HG02610 (cell line): ENCODE measurements around the gene CAPN1.
"Not testable (repeated sequence)": the region's sequence is repeated elsewhere in the genome, so short reads cannot be mapped to it uniquely, and the experiment has no call there.

ENCODE experiments used
- ATAC-seq: cut with Tn5 transposase; IDR thresholded peaks from one replicate; pipeline ENCODE4 v1.9.1; 2021; ENCODE audit warnings: mild to moderate bottlenecking, moderate library complexity; ENCODE audit not compliant: unreplicated experiment

CAPN1 gene

DNA sequence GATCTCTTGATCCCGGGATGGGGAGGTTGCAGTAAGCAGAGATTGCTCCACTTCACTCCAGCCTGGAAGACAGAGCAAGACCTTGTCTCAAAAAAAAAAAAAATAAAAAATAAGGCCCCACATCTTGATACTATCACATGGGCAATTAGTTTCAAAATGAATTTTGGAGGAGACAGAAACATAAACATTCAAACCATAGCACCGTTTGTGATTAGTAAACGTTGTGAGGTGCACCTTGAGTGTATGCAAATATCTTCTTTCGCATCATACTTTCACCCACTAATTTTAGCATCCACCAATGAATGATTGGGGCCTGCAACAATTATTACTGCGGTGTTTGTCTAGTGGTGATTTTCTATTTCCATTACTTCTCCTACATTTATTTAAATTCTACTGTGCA, 22.7 kb upstream of the CAPN1 start:
- peak; percentile 64 for ATAC-seq

DNA sequence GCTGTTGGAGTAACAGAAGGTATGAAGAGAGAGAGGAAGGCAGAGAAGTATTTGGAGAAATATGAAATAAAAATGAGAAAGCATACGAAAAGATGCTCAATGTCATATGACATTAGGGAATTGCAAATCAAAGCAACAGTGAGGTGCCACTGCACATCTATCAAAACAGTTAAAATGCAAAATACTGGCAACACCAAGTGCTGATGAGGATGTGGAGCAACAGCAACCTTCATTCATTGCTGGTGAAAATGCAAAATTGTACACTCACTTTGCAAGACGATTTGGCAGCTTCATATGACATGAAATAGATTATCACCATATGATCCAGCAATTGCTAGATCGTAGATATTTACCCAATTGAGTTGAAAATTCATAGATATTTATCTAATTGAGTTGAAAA, 21.1 kb upstream of the CAPN1 start:
- no peak for ATAC-seq

DNA sequence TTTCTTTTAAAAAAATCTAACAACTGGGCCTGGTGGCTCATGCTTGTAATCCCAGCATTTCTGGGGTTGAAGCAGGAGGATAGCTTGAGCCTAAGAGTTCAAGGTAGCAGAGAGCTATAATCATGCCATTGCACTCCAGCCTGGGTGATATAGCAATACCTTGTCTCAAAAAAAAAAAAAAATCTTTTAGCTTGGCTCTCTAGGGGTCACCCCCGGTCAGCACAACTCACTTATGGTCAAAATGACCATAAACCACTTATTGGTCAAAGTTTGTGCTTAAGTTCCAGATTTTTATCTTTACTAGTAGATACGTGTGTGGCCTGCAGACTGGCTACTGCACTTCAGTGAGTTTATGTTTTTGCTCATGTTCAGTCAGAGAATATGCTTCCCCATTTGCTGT, 18.0 kb upstream of the CAPN1 start:
- ATAC-seq, result no peak

DNA sequence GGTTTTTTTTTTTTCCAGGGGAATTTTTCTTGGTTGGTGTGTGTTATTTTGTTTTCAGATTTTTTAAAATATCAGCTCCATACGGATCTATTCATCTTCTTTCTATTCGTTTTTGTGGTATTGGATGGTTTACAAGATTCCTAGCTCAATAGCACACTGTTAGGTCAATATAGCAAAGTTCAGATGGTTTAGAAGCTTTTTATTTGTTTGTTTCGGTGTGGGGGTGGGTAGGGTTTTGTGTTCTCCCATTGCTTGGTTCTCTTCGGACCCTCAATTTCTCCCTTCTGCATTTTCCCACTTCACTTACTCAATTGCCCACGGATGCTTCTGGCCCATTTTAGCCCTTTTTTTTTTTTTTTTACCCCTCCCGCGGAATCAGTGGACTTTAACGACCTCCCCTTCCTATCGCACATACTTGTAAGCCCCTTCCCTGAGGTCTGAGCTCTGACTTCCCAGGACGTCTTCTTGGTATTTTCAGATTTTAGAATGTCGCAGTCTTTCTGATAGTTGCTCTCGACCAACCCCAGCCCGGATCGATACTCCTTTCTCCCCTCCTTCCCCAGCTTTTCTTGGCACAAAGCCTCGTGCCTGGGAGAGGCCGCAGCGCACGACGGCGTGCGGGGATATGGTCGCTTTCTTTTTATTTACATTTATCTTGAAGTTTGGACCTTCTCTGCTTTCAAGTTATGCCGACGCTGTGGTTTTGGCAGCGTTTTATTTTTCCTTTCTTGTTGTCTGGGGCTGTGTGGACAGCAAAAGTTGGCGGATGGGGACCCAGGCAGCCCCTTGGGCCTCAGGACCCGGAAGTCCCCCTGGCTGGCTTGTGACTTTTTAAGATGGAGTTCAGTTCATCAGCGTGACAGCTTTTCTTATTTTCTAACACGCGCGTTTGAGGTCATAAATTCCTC, 16.1 kb upstream of the CAPN1 start:
- no peak for ATAC-seq

DNA sequence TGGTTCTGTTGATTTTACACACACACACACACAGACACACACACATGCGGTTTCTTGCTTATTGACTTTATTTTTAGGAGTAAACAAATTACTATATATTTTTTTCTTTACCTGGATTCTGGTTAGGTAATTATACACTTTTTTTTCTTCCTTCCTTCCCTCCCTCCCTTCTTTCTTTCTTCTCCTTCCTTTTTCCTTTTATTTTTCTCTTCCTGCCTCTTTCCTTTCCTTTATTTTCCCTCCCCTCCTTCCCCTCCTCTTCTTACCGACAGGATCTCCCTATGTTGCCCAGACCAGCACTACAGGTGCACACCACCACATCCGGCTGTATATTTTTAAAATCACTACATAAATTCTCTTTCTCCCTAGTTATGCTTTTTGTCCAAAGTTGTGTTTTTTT, 14.8 kb upstream of the CAPN1 start:
- no peak for ATAC-seq

DNA sequence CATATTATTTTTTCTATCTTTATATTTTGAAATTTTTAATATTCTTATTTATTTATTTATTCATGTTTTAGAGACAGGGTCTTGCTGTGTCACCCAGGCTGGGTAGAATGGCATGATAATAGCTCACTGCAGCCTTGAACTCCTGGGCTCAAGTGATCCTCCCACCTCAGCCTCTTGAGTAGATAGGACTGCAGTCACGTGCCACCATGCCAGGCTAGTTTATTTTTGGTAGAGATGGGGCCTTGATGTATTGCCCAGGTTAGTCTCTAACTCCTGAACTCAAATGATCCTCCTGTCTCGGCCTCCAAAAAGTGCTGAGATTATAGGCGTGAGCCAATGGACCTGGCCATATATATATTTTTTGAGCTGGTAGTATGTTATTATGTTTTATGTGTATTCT, 14.1 kb upstream of the CAPN1 start:
- ATAC-seq, result no peak

DNA sequence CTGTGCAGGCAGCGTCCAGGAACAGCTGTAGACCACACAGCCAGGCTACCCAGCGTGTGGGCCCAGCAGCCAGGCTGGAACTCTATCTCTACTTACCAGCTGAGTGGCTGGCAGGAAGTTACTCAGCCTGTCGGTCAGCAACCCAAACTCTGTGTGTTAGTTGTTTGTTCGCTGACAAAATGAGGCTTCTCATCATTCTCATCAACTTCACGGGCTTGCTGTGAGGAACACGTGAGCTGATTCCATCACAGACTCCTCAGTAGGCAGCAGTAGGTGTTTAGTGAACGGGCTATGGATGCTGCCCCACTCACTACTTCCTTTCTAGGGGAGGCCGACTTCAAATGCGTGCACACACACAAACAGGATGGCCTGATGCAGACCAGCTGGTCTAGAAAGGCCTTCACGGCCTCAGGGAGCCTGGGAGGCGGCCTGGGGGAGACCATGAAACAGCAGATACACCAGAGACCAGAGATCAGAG, 12.5 kb upstream of the CAPN1 start:
- no peak for ATAC-seq

DNA sequence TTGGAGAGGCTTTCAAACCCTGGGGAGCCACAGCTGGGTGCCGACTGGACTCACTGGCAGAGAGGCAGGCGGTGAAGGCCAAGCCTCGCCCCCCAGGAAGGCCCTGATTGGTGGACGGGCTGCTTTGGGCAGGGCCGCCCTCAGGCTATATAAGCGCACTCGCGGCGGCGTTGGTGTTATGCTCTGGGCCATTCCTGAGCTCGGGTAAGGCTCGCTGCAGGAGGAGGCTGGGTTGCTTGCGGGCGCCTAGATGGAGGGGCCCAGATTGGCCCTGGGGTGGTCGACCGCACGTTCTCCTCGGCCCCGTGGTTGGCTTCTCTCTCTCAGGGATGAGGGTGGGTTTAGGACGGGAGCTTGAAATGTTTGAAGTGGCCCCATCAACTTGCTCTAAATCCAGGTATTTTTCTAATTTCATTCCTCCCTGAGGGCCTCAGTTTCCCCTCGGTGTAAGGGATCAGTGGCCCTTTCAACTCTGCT, 11.6 kb upstream of the CAPN1 start, which contains the start of gene SPDYC:
Gene SPDYC, plus strand, starts transcription at position 176 of the 477 bp plus-strand sequence. CDS start 1,125 bp downstream, outside the sequence.
- ATAC-seq, result no peak

DNA sequence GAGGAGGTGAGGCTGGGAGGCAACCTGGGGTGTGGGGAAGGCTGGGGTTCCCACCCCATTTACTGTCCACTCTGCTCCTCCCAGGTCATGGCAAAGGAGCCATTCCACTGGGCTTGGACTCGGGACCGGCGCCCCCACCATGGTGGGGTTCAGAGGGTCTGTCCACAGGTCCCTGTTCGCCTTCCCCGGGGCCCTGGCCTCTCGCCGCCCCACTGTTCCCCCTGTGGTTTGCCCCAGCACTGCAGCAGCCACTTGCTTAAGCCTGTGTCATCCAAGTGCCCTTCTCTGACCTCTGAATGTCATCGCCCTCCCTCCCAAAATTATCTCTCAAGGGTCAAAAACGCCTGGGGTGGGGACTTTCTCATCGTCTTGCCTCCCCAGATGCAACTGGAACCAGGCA, 9.1 kb upstream of the CAPN1 start:
- ATAC-seq, result no peak

DNA sequence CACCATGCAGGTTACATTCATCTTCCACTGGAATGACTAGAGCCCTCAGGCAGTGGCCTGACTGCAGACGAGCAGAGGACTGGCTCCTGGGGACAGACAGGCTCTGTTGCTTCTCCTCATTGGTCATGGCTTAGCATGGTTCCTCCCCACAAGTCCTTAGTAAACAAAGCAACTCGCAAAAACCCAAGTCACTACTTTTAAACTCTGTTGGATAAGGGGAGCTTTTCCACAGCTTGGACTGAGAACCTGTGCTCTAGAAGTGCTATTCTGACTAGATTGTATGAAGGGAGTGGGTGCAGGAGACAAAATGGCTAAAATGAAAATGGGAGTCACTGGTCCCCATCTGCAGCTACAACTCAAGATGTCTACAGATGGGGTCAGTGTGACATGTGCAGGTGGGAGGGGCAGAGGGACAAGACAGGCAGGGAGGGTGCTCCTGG, 7.1 kb upstream of the CAPN1 start:
- not testable (repeated sequence) for ATAC-seq

DNA sequence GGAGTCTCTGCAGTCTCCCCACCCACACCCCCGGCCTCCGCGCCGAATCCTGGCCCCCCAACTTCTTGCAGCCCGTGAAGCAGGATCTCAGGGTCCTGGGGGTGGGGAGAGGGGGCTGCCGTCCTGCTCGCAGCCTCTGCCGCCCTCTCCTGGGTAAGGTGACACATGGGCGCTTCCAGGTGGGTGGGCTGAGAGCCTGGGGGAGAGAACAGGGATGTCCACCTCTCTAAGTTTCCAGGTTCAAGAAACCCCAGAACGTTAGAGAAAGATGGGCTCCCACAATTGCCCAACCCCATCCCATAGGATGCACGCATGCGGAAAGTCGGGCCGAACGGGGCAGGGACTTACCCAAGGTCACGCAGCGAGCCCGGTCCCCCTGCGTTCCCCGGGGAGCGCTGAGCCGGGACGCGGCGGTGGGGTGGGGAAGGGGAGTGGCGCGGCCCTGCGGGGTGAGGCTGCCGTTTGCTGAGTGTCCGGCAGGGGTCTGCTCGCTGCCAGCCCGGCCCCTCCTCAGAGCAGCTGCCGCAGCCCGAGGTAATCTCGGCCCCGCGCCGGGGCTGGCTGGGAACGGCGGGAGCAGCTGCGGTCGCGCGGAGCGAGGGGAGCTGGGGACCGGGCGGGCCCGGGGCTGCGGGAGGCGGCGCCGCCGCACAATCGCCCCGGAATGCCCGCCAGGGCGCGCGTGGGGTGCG, 705 bp upstream of the CAPN1 start:
- ATAC-seq, result peak; percentile 62

DNA sequence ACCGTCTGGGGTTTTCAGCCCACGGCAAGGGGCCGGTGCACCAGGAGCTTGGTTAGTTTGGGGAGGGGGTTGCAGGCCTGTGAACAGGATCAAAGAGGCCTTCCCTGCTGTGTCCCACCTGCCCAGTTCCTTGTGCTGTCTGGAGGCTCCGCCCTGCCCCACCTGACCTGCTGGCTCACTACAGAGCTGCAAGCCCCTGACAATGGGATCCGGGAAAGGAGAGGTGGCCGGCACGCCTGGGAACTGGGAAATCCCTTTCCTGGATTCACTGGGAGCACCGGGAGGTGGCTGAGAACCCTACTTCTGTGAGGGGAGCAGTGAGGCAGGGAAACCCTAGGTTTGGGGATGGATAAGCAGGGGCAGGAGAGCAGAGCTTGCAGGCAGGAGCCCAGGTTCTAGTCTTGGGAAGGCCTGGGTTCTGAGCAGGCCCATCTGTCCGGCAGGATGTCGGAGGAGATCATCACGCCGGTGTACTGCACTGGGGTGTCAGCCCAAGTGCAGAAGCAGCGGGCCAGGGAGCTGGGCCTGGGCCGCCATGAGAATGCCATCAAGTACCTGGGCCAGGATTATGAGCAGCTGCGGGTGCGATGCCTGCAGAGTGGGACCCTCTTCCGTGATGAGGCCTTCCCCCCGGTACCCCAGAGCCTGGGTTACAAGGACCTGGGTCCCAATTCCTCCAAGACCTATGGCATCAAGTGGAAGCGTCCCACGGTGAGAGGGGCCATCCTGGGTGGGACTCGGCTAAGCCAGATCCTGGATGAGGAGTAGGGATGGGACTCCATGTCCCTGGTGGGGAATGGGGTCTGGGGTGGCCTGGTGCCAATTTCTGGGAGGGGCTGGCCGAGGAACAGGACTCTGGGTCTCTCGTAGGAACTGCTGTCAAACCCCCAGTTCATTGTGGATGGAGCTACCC, 786 bp downstream of the CAPN1 start:
- no peak for ATAC-seq

DNA sequence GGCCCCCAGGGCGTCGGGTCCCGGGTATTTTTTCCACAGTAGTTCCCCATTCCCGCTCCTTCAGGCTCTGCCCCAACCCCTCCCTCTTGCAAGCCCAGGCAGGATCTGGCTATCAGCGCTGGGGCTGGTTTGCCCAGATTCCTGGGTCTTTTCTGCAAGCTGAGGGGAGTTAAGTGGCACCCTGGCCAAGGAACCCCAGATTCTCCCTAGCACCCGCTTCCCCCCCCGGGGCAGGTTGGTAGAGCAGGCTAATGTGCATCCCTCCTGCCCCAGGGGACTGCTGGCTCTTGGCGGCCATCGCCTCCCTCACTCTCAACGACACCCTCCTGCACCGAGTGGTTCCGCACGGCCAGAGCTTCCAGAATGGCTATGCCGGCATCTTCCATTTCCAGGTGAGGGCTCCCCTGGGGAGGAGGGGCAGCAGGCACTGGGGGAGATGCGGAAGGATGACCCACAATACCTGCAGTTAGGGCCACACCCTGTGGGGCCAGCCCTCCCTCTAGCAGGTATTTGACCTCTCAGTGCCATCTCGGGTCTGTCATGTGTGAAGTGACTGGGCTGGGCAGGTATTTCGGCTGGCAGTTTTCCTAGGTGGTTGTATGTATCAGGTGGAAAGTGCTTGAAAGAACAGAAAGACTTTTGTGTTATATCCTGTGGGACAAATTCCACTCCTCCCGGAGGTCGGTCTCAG, 1.6 kb downstream of the CAPN1 start:
- no peak for ATAC-seq

DNA sequence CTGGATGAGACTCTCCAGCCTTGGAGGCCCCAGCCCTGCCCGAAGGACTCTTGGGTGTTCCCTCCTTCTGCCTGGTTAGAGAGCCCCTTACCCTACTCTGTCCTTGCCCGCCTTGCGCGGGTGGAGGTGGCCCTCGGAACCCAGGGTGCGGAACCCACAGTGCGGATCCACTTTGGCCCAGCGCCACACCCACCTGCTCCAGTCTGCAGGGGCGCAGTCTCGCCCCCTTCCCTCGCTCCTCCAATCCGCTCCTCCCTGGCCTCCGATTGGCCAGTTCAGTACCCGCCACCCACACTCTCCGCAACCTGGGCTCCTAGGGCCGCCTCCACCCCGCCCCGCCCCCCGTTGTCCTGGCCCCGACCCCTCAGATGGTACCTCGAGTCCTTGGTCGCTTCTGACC, 2.4 kb downstream of the CAPN1 start:
- no peak for ATAC-seq

DNA sequence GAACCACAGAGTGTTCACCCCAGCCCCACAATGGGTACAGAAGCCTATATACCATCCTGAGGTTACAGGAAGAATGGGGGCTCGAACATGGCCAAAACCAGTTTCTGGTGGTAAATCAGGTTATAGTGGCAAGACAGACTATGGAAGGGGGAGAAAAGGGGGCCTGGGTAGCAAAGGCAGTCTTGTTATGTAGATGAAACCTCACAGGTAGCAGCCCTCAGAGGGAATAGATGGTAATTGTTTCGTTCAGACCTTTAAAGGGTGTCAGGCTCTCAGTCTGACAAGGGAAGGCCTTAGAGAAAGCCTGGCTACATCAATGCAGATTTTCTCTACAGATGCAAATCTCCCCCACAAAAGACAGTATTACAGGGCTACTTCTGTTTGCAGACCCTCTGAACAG, 3.4 kb downstream of the CAPN1 start:
- no peak for ATAC-seq

DNA sequence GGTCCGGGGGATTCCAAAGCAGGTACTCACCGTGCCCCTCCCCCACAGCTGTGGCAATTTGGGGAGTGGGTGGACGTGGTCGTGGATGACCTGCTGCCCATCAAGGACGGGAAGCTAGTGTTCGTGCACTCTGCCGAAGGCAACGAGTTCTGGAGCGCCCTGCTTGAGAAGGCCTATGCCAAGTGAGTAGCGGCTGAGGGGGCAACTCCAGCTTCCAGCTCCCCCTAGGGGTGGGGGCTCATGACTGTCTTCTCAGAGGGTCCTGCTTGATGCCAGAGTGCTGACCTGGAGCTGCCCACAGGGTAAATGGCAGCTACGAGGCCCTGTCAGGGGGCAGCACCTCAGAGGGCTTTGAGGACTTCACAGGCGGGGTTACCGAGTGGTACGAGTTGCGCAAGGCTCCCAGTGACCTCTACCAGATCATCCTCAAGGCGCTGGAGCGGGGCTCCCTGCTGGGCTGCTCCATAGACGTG, 4.2 kb downstream of the CAPN1 start:
- no peak for ATAC-seq

DNA sequence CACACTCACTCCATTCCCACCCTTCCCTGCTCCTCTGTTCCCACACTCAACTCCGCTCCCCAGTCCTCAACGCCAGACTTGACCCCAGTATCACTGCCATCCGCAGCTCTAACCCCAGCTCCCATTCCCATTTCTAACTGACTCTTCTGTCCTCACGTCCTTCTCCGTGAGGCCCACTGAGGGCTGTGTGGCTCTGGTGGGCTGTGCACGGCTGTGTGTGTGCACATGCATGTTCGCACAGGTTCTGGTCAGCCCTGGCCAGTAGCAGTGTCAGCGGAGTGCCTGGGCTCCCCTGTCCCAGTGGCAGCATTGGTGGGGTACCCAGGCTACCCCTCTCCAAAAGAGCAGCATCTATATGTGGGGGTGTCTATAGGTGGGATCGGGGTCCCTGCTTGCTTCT, 5.0 kb downstream of the CAPN1 start:
- ATAC-seq, result no peak

DNA sequence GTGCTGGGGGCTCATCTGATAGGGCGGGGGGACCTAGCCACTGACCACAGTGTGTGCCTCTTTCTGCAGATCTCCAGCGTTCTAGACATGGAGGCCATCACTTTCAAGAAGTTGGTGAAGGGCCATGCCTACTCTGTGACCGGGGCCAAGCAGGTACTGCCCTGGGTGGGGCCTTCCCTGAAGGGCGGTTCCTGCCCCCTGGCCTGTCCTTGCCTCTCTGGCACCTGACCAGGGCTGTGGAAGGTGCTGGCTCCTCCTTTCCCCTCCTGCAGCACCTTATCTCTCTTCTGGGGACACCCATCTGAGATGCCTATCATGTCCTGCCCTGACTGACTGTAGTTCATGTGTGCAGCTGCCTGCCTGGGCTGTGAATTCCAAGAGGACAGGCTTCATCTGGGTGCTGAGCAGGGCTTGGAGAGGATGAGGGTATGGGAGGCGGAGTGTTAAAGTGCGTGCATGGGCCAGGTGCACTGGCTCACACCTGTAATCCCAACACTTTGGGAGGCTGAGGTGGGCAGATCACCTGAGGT, 5.5 kb downstream of the CAPN1 start:
- ATAC-seq, result no peak

DNA sequence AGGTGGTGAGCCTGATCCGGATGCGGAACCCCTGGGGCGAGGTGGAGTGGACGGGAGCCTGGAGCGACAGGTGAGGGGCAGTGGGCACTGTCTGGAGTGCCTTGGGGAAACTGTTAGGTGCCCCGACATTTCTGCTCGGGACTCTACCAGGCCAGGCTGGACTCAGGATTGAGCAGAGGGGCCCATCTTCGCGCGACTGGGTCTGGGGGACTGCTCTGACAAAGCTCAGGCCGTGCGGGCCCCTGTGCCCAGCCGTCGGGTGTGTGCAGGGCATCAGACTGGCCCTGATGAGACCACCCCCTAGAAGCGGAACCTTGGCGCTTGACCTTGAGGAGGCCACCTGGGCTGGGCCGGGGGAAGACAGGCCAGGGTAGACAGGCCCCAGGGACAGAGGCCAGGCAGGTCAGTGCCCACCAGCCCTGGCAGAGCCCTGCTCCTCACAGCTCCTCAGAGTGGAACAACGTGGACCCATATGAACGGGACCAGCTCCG, 6.3 kb downstream of the CAPN1 start:
- no peak for ATAC-seq

DNA sequence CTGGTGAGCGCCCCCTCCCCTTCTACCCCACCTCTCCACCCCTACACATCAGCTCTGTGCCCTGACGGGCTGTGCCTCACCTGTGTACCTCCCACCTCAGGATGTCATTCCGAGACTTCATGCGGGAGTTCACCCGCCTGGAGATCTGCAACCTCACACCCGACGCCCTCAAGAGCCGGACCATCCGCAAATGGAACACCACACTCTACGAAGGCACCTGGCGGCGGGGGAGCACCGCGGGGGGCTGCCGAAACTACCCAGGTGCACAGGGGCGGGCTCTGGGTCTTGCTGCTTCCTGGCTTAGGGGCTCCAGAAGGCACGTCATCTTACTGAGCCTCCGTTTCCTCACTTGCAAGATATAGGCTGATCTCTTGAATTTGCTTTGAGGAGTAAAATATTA, 6.8 kb downstream of the CAPN1 start:
- no peak for ATAC-seq
